Common myeloid progenitor, CD34-positive (primary cell): Measurements from ENCODE around the gene HMX1.

Experiments
- CTCF ChIA-PET: fragments of 350-600 bp; sonication (Branson Sonifier 250); formaldehyde crosslinking; loops from one replicate; lab custom pipeline; 2021; ENCODE audit warnings: antibody characterized with exemption; lab: Charles Lee
- POLR2A ChIA-PET: fragments of 350-600 bp; sonication (Branson Sonifier 250); formaldehyde crosslinking; loops from one replicate; lab custom pipeline; 2021; ENCODE audit warnings: antibody characterized with exemption; lab: Charles Lee
- DNase-seq, 3 donors: peaks; one replicate each; pipeline versions ENCODE4 v3.0.0 to v3.0.0-alpha.2; 2013
- H3K27ac ChIP-seq, 2 experiments: 1 replicate in 1 of 2; 2 replicates in 1 of 2; pipeline ENCODE4 v1.7.0; 2013; ENCODE audit warnings: inconsistent platforms in 2 of 2, low read length in 2 of 2, mild to moderate bottlenecking in 2 of 2, low read depth in 1 of 2, moderate library complexity in 1 of 2; ENCODE audit not compliant: severe bottlenecking in 2 of 2, insufficient read depth in 1 of 2, poor library complexity in 1 of 2
- H3K27me3 ChIP-seq, 5 experiments: replicated peaks in 2 of 5; 1 replicate in 3 of 5; 2 replicates in 2 of 5; pipeline versions ENCODE4 v1.6.1 to v1.7.0; 2013; ENCODE audit warnings: low read length in 4 of 5, mild to moderate bottlenecking in 2 of 5, moderate library complexity in 2 of 5, inconsistent platforms in 1 of 5; ENCODE audit not compliant: insufficient read depth in 5 of 5, control insufficient read depth in 4 of 5
- H3K36me3 ChIP-seq, 4 experiments: 1 replicate in 2 of 4; 2 replicates in 2 of 4; pipeline versions ENCODE4 v1.6.1 to v1.7.0; 2013; ENCODE audit warnings: low read length in 3 of 4, control low read depth in 1 of 4, mild to moderate bottlenecking in 1 of 4; ENCODE audit not compliant: control insufficient read depth in 4 of 4, insufficient read depth in 4 of 4
- H3K4me1 ChIP-seq, 4 experiments: 1 replicate in 3 of 4; 2 replicates in 1 of 4; pipeline versions ENCODE4 v1.6.1 to v1.7.1; 2013; ENCODE audit warnings: low read length in 3 of 4, mild to moderate bottlenecking in 3 of 4, control low read depth in 1 of 4, inconsistent platforms in 1 of 4, moderate library complexity in 1 of 4; ENCODE audit not compliant: control insufficient read depth in 4 of 4, insufficient read depth in 4 of 4; ENCODE audit errors: control extremely low read depth in 1 of 4
- H3K4me3 ChIP-seq, 7 experiments: 1 replicate in 4 of 7; 2 replicates in 3 of 7; pipeline versions ENCODE4 v1.5.1 to v1.7.0; 2013; ENCODE audit warnings: mild to moderate bottlenecking in 7 of 7, low read length in 6 of 7, moderate library complexity in 6 of 7, inconsistent platforms in 2 of 7, low read depth in 2 of 7, control low read depth in 1 of 7; ENCODE audit not compliant: insufficient read depth in 4 of 7, control insufficient read depth in 1 of 7; ENCODE audit errors: extremely low read depth in 1 of 7
- H3K9me3 ChIP-seq, 5 experiments: 1 replicate in 4 of 5; 2 replicates in 1 of 5; pipeline versions ENCODE4 v1.6.1 to v1.7.1; 2013; ENCODE audit warnings: low read length in 4 of 5, mild to moderate bottlenecking in 2 of 5, inconsistent platforms in 1 of 5, low read depth in 1 of 5, moderate library complexity in 1 of 5; ENCODE audit not compliant: control insufficient read depth in 4 of 5, insufficient read depth in 2 of 5; ENCODE audit errors: control extremely low read depth in 1 of 5
- WGBS: methylation state at CpG from one replicate; pipeline ENCODE4 v1.1.5; 2013; ENCODE audit not compliant: insufficient coverage; 5-methylcytosine and 5-hydroxymethylcytosine counted together

The HMX1 gene

DNA sequence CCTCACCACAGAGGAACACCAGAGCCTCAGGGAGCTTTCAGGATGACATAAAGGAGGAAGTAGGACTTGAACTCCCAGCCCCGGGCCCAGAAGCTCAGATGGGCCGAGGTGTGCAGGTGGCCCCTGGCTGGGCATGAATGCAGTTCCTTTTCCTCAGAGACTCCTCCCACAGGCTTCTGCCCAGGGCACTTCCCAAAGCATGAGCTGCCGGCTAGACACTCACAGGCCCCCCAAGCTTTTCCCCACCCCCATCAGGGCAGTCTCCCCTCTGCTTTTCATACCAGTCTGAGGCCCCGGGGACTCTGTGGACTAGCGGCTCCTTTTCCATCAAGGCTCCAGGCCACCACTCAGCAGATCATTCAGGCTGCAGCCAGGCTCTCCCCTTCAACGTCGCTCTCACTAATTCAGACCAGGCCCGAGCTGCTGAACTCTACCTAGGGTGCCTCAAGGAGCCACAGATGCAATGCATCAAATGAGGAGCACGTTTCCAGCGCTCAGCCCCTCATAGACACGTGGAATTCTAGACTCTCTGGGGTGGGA lies 36.9 kb downstream of the HMX1 start:
- ChIA-PET CTCF (no interaction called here), POLR2A (no interaction called here)
- 58% methylated on average over 10 of the region's 11 CpGs for WGBS
- DNase-seq, result no peak
- Histone ChIP-seq H3K27ac (no peak overlapping the region), H3K27me3 (peaks cover 0 to 37% (median 4%) of the 10 kb centered on the region in 5 experiments), H3K4me3 (no peak overlapping the region), H3K36me3 (no peaks in the 10 kb centered on the region), H3K4me1 (peaks cover 0 to 6% (median 0%) of the 10 kb centered on the region in 4 experiments), H3K9me3 (no peaks in the 10 kb centered on the region)

DNA sequence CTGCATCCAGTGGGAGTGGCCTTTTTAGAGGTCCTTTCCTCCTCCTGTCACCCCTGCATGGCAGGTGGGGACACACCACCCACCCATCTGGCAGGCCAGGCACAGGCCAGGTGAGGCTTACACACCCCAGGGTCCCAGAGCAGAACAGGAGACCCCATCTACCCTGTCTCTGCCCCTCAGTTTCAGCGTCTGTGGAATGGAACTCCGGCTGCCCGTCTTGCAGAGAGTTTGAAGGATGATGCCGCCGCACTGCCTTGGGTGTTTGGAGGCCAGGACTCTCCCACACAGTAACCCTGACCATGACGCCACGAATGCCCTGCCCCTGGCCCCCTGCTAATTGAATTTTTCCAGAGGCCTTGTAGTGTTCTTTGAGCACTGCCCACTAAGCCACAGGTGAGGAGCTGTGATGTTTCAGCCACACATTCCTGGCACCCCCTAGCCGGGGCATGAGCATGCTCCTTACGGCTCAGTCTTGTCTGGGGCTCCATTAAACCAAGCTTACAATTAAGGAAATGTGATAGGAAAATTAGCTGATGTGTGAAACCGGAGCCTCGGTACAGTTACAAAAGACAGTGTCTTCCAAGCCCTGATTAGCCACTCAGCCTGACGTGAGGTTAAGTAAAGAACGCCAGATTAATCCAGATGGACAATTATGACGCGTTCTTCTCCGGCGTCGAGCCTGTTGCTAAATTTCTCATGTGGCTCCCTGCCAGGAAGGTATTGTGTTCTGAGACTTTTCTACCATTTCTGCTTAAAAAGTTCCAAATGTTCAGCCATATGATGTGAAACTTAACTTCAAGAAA lies 39.3 kb downstream of the HMX1 start:
- POLR2A ChIA-PET, result no interaction called here
- no peak for DNase-seq
- Histone ChIP-seq H3K9me3 (peaks cover 0 to 3% (median 0%) of the 10 kb centered on the region in 5 experiments), H3K4me3 (no peak overlapping the region), H3K4me1 (peaks cover 0 to 6% (median 0%) of the 10 kb centered on the region in 4 experiments), H3K27ac (no peak overlapping the region), H3K36me3 (no peaks in the 10 kb centered on the region), H3K27me3 (peaks cover 0 to 37% (median 4%) of the 10 kb centered on the region in 5 experiments)
- WGBS, result 97% methylated on average over 18 of the region's 18 CpGs
- CTCF ChIA-PET, result no interaction called here

DNA sequence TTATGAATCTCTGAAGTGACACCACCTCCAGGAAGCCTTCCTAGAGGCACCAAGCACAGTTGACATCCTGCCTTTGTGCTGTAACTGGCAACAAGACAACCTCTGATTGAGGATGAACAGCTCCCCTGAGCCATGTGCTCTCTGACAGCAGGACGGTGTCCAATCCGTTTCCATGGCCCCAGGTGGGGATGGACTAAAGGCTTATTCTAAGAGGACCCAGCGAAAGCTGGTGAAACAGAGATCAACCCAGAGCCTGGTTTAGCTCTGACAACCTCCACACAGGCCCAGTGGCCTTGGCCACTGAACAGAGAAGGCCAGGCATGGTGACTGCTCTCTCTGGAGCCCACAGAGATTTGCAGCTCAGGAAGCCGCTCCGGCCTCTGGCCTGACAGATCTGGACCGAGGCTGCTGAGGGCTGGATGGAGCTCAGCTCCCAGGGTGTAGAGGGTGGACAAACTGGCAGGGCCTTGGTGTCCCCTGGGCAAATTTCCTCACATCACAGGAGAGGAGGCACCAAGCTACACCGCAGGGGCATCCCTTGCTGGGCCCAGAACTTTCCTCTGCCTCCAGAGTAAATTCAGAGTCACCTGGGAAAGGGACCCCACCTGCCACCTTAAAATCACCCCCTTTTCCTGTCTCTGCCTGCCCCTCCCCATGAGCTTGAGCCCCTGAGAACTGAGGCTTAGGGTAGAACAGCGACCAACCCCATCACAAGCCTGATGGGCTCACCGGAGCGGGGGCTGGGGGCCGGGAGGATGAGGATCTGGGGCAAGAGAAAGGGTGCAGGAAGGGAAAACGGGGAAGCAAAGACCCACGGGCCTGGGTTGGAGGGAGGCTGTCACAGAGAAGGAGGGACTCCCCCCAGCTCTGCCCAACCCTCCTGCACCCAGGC lies 40.2 kb downstream of the HMX1 start:
- H3K4me1 ChIP-seq, result peaks cover 0 to 6% (median 0%) of the 10 kb centered on the region in 4 experiments
- CTCF ChIA-PET, result no interaction called here
- POLR2A ChIA-PET, result no interaction called here
- DNase-seq, result no peak
- 92% methylated on average over 9 of the region's 13 CpGs for WGBS
- peaks cover 0 to 29% (median 4%) of the 10 kb centered on the region in 5 experiments for H3K27me3 ChIP-seq
- peaks cover 0 to 3% (median 0%) of the 10 kb centered on the region in 5 experiments for H3K9me3 ChIP-seq
- no peaks in the 10 kb centered on the region for H3K36me3 ChIP-seq
- no peak overlapping the region for H3K4me3 ChIP-seq
- no peak overlapping the region for H3K27ac ChIP-seq

DNA sequence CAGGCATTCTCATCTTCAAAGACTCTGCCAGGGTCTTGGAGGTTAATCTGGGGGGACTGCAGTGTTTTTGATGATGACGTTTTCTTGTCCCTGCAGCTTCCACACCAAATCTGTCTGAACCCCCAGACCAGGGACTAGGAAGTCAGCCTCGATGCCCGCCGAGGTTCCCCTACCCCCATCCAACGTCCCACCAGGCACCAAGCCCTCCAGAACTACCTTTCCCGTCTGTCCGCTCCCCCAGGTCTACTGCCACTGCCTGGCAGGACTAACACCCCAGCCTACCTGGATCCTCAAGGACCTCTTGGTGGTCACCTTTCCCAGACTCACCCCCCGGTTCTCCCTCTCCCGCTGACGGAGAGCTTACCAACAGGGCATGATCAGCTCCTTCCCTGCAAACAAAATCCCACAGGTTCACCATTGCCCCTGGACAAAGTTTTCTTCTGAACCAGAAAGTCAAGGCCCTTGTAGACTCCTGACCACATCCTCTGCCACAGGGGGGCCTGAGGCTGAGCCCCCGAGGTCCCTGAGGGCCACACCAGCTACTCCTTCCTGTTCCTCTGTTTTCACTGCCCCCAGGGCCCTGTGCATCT lies 40.9 kb downstream of the HMX1 start:
- POLR2A ChIA-PET, result no interaction called here
- Histone ChIP-seq H3K9me3 (peaks cover 0 to 3% (median 0%) of the 10 kb centered on the region in 5 experiments), H3K4me3 (no peak overlapping the region), H3K4me1 (peaks cover 0 to 6% (median 0%) of the 10 kb centered on the region in 4 experiments), H3K36me3 (no peaks in the 10 kb centered on the region), H3K27ac (no peak overlapping the region), H3K27me3 (peaks cover 0 to 29% (median 4%) of the 10 kb centered on the region in 5 experiments)
- no peak for DNase-seq
- CTCF ChIA-PET, result no interaction called here
- WGBS, result 88% methylated on average over 11 of the region's 11 CpGs

DNA sequence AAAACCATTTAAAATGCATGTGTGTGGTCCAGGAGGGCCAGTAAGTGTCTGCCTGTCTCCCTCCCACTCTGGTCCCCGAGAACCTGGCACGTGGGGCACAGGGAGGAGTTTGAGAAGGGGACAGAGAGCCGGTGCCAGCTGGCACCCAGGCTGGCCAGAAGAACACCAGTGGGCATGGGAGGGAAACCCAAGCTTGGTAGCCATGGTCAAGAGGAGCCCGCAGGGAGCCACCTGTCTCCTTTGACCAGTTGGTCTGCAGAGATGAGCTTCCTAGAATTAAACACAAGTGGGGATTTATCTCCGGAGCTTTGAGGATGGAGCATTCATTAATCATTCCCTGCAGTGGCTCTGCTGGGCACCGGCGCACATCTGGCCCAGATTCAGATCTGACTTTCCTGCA lies 41.6 kb downstream of the HMX1 start:
- Histone ChIP-seq H3K4me1 (peaks cover 0 to 6% (median 0%) of the 10 kb centered on the region in 4 experiments), H3K27me3 (peaks cover 0 to 28% (median 3%) of the 10 kb centered on the region in 5 experiments), H3K4me3 (no peak overlapping the region), H3K36me3 (no peaks in the 10 kb centered on the region), H3K27ac (no peak overlapping the region), H3K9me3 (peaks cover 0 to 3% (median 0%) of the 10 kb centered on the region in 5 experiments)
- DNase-seq, result no peak
- 94% methylated on average over 6 of the region's 7 CpGs for WGBS
- POLR2A ChIA-PET, result no interaction called here
- CTCF ChIA-PET, result no interaction called here

DNA sequence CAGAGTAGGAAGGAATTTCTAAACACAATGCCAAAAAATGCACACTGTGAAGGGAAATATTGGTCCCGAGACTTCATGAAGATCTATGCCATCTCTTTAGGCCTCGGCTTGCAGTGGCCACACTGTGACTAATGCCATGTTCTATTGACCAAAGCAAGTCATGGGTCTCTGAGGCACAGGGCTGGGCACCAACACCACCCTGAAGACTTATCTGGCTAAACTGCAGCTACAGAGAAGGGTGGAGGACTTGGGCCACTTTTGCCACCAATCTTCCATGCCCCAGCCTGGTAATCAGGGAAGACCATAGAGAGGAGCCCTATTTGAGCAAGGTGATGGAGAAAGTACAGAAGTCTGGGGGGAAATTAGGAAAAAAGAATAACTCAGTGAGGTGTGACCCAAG lies 42.1 kb downstream of the HMX1 start:
- ChIA-PET POLR2A (no interaction called here), CTCF (no interaction called here)
- H3K4me3 ChIP-seq, result no peak overlapping the region
- no peak for DNase-seq
- H3K36me3 ChIP-seq, result no peaks in the 10 kb centered on the region
- H3K27me3 ChIP-seq, result peaks cover 0 to 25% (median 2%) of the 10 kb centered on the region in 5 experiments
- H3K4me1 ChIP-seq, result peaks cover 0 to 5% (median 0%) of the 10 kb centered on the region in 4 experiments
- peaks cover 0 to 3% (median 0%) of the 10 kb centered on the region in 5 experiments for H3K9me3 ChIP-seq
- WGBS, result 89% methylated on average over 2 of the region's 2 CpGs
- H3K27ac ChIP-seq, result no peak overlapping the region
